Thymus (tissue), 11 donors: ENCODE measurements around the gene FXYD7. TPM values are rescaled to one million over a fixed set of nuclear protein-coding genes. Genes with fewer than 3 reads are reported as not detected.

Experiments
- DNase-seq, 9 donors: peaks; one replicate each; pipeline ENCODE4 v3.0.0-alpha.2; 2013; ENCODE audit warnings: low spot score in 9 of 9, low read depth in 6 of 9, missing footprints in 1 of 9
- H3K27ac ChIP-seq, 2 donors: one replicate each; pipeline ENCODE4 v1.5.1; 2013; ENCODE audit warnings: control low read depth in 1 of 2, low read depth in 1 of 2, low read length in 1 of 2, mild to moderate bottlenecking in 1 of 2, moderate library complexity in 1 of 2
- H3K27me3 ChIP-seq, 2 donors: one replicate each; pipeline ENCODE4 v1.5.1; 2013; ENCODE audit warnings: low read length in 1 of 2; ENCODE audit not compliant: control insufficient read depth in 2 of 2, insufficient read depth in 1 of 2
- H3K36me3 ChIP-seq, 2 donors: one replicate each; pipeline ENCODE4 v1.5.1; 2013; ENCODE audit warnings: low read length in 1 of 2, mild to moderate bottlenecking in 1 of 2, moderate library complexity in 1 of 2; ENCODE audit not compliant: control insufficient read depth in 2 of 2, insufficient read depth in 2 of 2
- H3K4me1 ChIP-seq, 2 donors: one replicate each; pipeline ENCODE4 v1.5.1; 2013; ENCODE audit warnings: low read length in 2 of 2; ENCODE audit not compliant: control insufficient read depth in 2 of 2, insufficient read depth in 2 of 2
- H3K4me3 ChIP-seq, 2 donors: one replicate each; pipeline ENCODE4 v1.5.1; 2013; ENCODE audit warnings: low read length in 2 of 2, control low read depth in 1 of 2, mild to moderate bottlenecking in 1 of 2
- H3K9me3 ChIP-seq, 2 donors: one replicate each; pipeline ENCODE4 v1.5.1; 2013; ENCODE audit warnings: low read length in 1 of 2, mild to moderate bottlenecking in 1 of 2; ENCODE audit not compliant: control insufficient read depth in 2 of 2, insufficient read depth in 1 of 2
- whole genome bisulfite sequencing: extraction: QIAGEN DNeasy Blood & Tissue Kit; methylation state at CpG from one replicate; pipeline ENCODE4 v1.1.7; 2013; 5-methylcytosine and 5-hydroxymethylcytosine counted together
- polyA plus RNA-seq: library from polyadenylated mRNA; stranded (reverse); fragments of 200-250 nt; gene quantifications from one replicate; pipeline ENCODE4 v1.2.3, GENCODE V29; 2013
- total RNA-seq: library from RNA; stranded (reverse); fragments of 120-200 nt; gene quantifications from one replicate; pipeline ENCODE4 v1.2.4, GENCODE V29; 2013
- donor health status: healthy.

FXYD7 gene
- total and polyA plus RNA-seq, 2 donors: 1.9 TPM; not detected in 1

DNA sequence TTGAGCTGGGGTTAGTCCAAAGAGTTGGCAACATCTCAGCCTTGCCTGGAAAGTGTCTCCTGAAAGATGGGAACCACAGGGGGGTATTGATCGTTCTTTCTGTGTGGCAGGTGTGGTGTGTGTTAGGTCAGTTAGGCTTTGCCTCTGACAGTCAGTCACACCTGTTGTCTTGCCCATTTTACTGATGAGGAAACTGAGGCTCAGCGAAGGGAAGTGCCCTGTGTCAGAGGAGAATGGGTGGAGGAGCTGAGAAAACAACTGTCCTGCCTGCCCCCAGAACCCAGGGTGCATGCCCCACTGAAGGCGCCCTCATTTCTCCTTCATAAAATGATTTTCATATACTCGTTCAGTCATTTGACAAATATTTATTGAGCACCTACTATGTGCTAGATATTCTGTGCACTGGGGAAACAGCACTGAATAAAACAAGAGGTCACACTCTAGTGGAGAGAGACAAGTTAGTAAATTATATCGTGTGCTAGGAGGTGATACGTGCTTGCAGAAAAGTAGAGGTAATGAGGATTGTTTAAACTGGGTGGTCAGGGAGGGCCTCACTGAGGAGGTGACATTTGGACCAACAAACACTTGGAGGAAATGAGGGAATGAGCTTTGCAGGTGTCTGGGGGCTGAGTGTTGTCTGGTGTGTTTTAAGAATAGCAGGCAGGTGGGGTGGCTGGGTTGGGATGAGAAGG is 13.1 kb downstream of the FXYD7 start:
- 94% methylated on average over 6 of the region's 6 CpGs for WGBS
- H3K9me3 ChIP-seq: no peaks in the 10 kb centered on the region
- no peak overlapping the region for H3K27ac ChIP-seq
- no peak for DNase-seq
- H3K36me3 ChIP-seq: peaks cover 17 to 21% of the 10 kb centered on the region in 2 donors
- peak overlapping the region; percentile 57 to 83 for H3K4me3 ChIP-seq
- peaks cover 6 to 37% of the 10 kb centered on the region in 2 donors for H3K27me3 ChIP-seq
- peaks cover 18 to 26% of the 10 kb centered on the region in 2 donors for H3K4me1 ChIP-seq

DNA sequence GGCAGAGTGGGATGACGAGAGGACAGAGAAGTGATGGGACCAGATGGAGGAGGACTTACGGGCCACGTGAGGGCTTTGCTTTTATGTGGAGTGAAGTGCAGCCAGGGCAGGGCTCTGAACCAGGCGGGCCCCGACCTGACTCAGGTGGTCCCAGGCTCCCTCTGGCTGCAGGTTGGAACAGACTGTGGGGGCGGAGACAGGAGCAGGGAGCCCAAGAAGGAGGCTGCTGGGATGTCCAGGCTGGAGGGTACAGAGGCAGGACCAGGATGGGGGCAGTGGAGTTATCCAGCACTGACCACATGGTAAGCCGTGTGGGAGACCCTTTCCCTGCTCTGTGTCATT is 13.6 kb downstream of the FXYD7 start:
- no peak overlapping the region for H3K27ac ChIP-seq
- 95% methylated on average over 7 of the region's 7 CpGs for WGBS
- no peak overlapping the region for H3K4me3 ChIP-seq
- H3K36me3 ChIP-seq: peaks cover 20 to 26% of the 10 kb centered on the region in 2 donors
- peaks cover 6 to 33% of the 10 kb centered on the region in 2 donors for H3K27me3 ChIP-seq
- no peak for DNase-seq
- peaks cover 0 to 1% of the 10 kb centered on the region in 2 donors for H3K9me3 ChIP-seq
- peaks cover 18 to 26% of the 10 kb centered on the region in 2 donors for H3K4me1 ChIP-seq

- no peak for DNase-seq
- Histone ChIP-seq H3K36me3 (peaks cover 27 to 32% of the 10 kb centered on the region in 2 donors), H3K9me3 (peaks cover 0 to 1% of the 10 kb centered on the region in 2 donors), H3K4me3 (no peak overlapping the region), H3K27ac (no peak overlapping the region), H3K27me3 (peaks cover 6 to 30% of the 10 kb centered on the region in 2 donors), H3K4me1 (peaks cover 18 to 26% of the 10 kb centered on the region in 2 donors)
- 97% methylated on average over 4 of the region's 4 CpGs for WGBS
Observed at GRCh38 chr19:35157431-35157830, 14.4 kb downstream of the FXYD7 start.

DNA sequence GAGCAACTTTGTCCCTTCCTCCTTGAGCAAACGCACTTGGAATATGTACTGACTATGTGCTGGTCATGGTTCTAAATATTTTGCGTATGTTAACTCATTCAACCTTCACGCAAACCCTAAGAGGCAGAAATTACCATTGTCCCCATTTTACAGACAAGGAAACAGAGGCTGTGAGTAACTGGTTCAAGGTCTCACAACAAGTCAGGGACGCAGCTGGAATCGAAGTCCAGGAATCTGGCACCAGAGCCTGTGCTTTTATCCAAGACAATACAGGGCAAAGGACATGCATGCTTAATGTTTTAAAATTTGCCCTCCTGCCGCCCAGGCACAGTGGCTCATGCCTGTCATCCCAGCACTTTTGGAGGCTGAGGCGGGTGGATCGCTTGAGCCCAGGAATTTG is 16.6 kb downstream of the FXYD7 start:
- H3K27ac ChIP-seq: no peak overlapping the region
- H3K36me3 ChIP-seq: peaks cover 37 to 48% of the 10 kb centered on the region in 2 donors
- 93% methylated on average over 8 of the region's 8 CpGs for WGBS
- peaks cover 0 to 1% of the 10 kb centered on the region in 2 donors for H3K9me3 ChIP-seq
- DNase-seq: no peak
- no peak overlapping the region for H3K4me3 ChIP-seq
- peaks cover 10 to 12% of the 10 kb centered on the region in 2 donors for H3K4me1 ChIP-seq
- H3K27me3 ChIP-seq: peaks cover 0 to 10% of the 10 kb centered on the region in 2 donors

DNA sequence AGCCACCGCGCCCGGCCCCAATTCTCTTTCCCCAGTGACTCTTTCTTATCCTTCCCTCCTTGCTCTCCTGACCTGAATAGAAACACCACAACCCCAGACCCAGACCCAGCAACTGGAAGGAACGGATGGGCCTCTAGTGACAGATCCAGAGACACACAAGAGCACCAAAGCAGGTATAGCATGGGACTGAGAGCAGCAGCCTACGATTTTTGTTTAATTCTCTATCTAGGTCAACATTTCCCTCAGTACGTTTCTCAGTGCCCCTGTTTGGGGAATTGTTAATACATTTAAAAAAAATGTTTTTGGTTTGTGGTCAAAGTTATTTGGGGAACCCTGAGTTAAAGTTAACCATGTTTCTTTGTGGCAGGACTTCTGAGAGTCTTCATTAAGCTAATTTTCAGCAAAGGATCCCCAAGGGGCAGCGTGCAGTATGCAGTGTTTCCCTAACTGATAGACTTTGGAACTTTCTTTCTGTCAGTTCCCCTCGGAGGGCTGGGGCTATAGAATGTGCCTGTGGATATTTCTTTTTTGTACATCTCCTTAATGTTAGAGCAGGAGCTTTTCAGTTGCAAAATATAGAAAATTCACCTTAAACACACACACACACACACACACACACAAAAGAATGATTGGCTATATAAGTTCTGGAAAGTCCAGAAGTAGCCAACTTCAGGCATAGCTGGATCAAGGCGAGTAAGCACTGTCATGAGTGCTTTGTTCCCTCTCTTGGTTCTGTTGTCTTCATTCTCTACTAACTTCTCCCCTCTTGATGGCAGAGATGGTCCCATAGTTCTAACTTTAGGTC is 17.8 kb downstream of the FXYD7 start:
- H3K27ac ChIP-seq: no peak overlapping the region
- peaks cover 44 to 55% of the 10 kb centered on the region in 2 donors for H3K36me3 ChIP-seq
- no peaks in the 10 kb centered on the region for H3K27me3 ChIP-seq
- 96% methylated on average over 9 of the region's 9 CpGs for WGBS
- H3K4me1 ChIP-seq: peaks cover 2 to 6% of the 10 kb centered on the region in 2 donors
- H3K9me3 ChIP-seq: peaks cover 3% of the 10 kb centered on the region in 2 donors
- no peak overlapping the region for H3K4me3 ChIP-seq
- DNase-seq: no peak

GRCh38 chr19:35161434-35161743 is 18.3 kb downstream of the FXYD7 start:
- WGBS: over 99% methylated on average over 2 of the region's 2 CpGs
- DNase-seq: no peak
- Histone ChIP-seq H3K4me1 (peaks cover 0 to 1% of the 10 kb centered on the region in 2 donors), H3K9me3 (peaks cover 4 to 9% of the 10 kb centered on the region in 2 donors), H3K4me3 (no peak overlapping the region), H3K27me3 (no peaks in the 10 kb centered on the region), H3K36me3 (peaks cover 50 to 60% of the 10 kb centered on the region in 2 donors), H3K27ac (no peak overlapping the region)

DNA sequence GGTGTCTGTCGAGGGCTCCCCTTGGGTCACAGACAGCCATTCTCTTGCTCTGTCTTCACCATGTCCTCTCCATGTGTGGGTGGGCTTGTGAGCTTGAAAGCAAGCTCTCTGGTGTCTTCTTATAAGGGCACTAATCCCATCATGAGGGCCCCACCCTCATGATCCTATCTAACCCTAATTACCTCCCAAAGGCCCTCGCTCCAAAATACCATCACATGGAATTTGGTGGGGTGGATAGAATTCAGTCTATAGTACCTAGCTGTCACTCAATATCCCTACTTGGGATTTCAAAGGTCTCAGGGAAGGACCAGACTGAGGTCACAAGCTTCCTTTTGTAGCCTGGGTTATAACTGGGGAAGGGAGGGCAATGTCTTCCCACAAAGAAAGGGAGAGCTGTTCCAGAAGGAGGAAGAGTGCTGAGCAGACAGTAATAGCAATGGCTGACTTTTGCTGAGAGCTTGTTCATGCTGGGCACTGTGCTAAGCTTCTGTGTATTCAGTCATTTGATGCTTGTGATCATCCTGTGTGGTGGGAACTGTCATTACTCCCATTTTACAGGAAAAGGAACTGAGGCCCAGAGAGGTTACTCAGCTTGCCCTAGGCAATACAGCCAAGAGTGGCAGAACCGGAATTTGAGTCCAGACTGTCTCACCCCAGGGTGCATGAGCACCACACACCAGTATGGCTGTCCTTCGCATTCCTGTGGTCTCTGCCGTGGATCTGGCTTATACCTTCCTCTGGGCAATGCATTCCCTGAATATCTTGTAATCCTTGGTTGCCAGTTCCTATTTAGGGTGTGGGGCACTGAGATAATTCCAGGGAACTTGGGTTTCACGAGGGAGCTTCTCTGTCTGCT is 19.6 kb downstream of the FXYD7 start:
- Histone ChIP-seq H3K4me3 (no peak overlapping the region), H3K9me3 (peaks cover 4 to 12% of the 10 kb centered on the region in 2 donors), H3K36me3 (peaks cover 46 to 53% of the 10 kb centered on the region in 2 donors), H3K27me3 (no peaks in the 10 kb centered on the region), H3K4me1 (peaks cover 0 to 6% of the 10 kb centered on the region in 2 donors), H3K27ac (no peak overlapping the region)
- DNase-seq: no peak
- 96% methylated on average over 6 of the region's 6 CpGs for WGBS

GRCh38 chr19:35164418-35164817 is 21.4 kb downstream of the FXYD7 start:
- Histone ChIP-seq H3K36me3 (peaks cover 42 to 49% of the 10 kb centered on the region in 2 donors), H3K4me3 (no peak overlapping the region), H3K27ac (no peak overlapping the region), H3K9me3 (peaks cover 4 to 12% of the 10 kb centered on the region in 2 donors), H3K4me1 (peaks cover 0 to 6% of the 10 kb centered on the region in 2 donors), H3K27me3 (no peaks in the 10 kb centered on the region)
- DNase-seq: no peak
- 97% methylated on average over 2 of the region's 2 CpGs for WGBS
